Islet precursor cell (in vitro differentiated cells): Measurements from ENCODE around the gene DEGS2.

Experiments
- DNase-seq: peaks from one replicate; pipeline ENCODE4 v3.0.0-alpha.2; 2018

DEGS2 gene

GRCh38 chr14:100108840-100109593, 50.4 kb downstream of the DEGS2 start:
- DNase-seq = no peak

GRCh38 chr14:100108042-100108825, 51.2 kb downstream of the DEGS2 start:
- peak; percentile 93 for DNase-seq

GRCh38 chr14:100107236-100107635, 52.2 kb downstream of the DEGS2 start:
- no peak for DNase-seq

GRCh38 chr14:100106250-100107112, 53.0 kb downstream of the DEGS2 start:
- DNase-seq = no peak

GRCh38 chr14:100105357-100106169, 53.9 kb downstream of the DEGS2 start:
- DNase-seq = no peak

GRCh38 chr14:100104523-100105300, 54.7 kb downstream of the DEGS2 start:
- DNase-seq = no peak

- DNase-seq = no peak
Observed at GRCh38 chr14:100104006-100104352, 55.5 kb downstream of the DEGS2 start.

GRCh38 chr14:100103250-100104005, 56.0 kb downstream of the DEGS2 start:
- DNase-seq = no peak

- DNase-seq = no peak
Observed at GRCh38 chr14:100102156-100102785, 57.2 kb downstream of the DEGS2 start.

- DNase-seq = no peak
Observed at GRCh38 chr14:100100032-100100703, 59.3 kb downstream of the DEGS2 start.

- no peak for DNase-seq
Observed at GRCh38 chr14:100098171-100098570, 61.3 kb downstream of the DEGS2 start.

- DNase-seq = no peak
Observed at GRCh38 chr14:100096656-100097055, 62.8 kb downstream of the DEGS2 start.
